BLaER1 (cell line): ENCODE measurements around the gene TM4SF18.

ENCODE experiments used
- H3K27ac ChIP-seq: shearing (Covaris generic); formaldehyde crosslinking; 2 replicates; pipeline ENCODE4 v1.8.1; 2022
- H3K27me3 ChIP-seq: shearing (Covaris generic); formaldehyde crosslinking; 2 replicates; pipeline ENCODE4 v1.8.1; 2022
- H3K36me3 ChIP-seq: shearing (Covaris generic); formaldehyde crosslinking; 2 replicates; pipeline ENCODE4 v1.8.1; 2022
- H3K4me1 ChIP-seq: shearing (Covaris generic); formaldehyde crosslinking; 2 replicates; pipeline ENCODE4 v1.8.1; 2022
- H3K4me2 ChIP-seq: shearing (Covaris generic); formaldehyde crosslinking; 2 replicates; pipeline ENCODE4 v1.8.1; 2022
- H3K4me3 ChIP-seq: shearing (Covaris generic); formaldehyde crosslinking; 2 replicates; pipeline ENCODE4 v1.8.1; 2022
- H3K9ac ChIP-seq: shearing (Covaris generic); formaldehyde crosslinking; 2 replicates; pipeline ENCODE4 v1.8.1; 2022
- H3K9me3 ChIP-seq: shearing (Covaris generic); formaldehyde crosslinking; 2 replicates; pipeline ENCODE4 v1.8.1; 2022
- H4K20me1 ChIP-seq: shearing (Covaris generic); formaldehyde crosslinking; 2 replicates; pipeline ENCODE4 v1.8.1; 2022
- Cebpa-rat ChIP-seq: shearing (Covaris generic); IDR thresholded peaks from 2 replicates; pipeline ENCODE4 v1.8.1; 2022

The TM4SF18 gene

DNA sequence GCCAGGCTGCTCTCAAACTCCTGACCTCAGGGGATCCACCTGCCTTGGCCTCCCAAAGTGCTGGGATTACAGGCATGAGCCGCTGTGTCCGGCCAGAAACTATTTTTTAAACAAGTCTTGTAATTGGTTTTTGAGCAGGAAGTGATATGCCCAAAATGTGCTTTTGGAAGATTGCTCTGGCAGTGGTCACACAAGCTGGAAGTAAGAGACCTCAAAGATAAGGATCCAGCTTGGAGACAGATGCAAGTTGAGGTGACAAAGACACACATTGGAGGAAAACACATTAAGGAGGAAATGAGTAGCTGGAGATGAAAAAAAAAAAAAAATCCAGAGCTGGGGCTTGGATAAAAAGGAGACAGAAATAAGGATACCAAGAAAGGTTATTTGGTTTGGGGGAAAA is 6.3 kb downstream of the TM4SF18 start:
- no peaks in the 10 kb centered on the region for H4K20me1 ChIP-seq
- no peaks in the 10 kb centered on the region for H3K4me1 ChIP-seq
- H3K27ac ChIP-seq = no peak overlapping the region
- H3K36me3 ChIP-seq = no peaks in the 10 kb centered on the region
- TF ChIP-seq Cebpa-rat = no peak
- no peak overlapping the region for H3K4me3 ChIP-seq
- H3K27me3 ChIP-seq = no peaks in the 10 kb centered on the region
- no peak overlapping the region for H3K9ac ChIP-seq
- no peaks in the 10 kb centered on the region for H3K9me3 ChIP-seq
- no peak overlapping the region for H3K4me2 ChIP-seq

DNA sequence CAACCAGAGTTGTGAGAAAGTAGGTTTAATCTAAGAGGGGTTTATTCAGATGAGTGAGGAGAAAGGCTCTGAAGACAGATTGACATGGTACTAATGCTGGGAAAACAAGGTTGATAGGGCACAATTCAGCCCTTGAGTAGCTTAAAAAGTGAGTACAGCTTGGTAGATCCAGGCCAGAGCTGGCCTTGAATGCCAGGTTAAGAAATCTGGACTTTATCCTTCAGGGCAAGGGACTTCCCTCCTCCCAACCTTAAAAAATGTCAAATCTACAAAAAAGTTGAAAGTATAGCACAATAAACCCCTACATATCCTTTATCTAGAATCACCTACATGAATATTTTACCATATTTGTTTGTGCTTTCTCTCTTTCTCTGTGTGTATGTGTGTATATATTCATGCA is 7.9 kb downstream of the TM4SF18 start:
- H3K36me3 ChIP-seq = no peaks in the 10 kb centered on the region
- no peaks in the 10 kb centered on the region for H3K27me3 ChIP-seq
- no peak overlapping the region for H3K27ac ChIP-seq
- no peak for TF ChIP-seq Cebpa-rat
- H3K4me3 ChIP-seq = no peak overlapping the region
- no peaks in the 10 kb centered on the region for H3K4me1 ChIP-seq
- H3K9me3 ChIP-seq = no peaks in the 10 kb centered on the region
- no peak overlapping the region for H3K4me2 ChIP-seq
- no peaks in the 10 kb centered on the region for H4K20me1 ChIP-seq
- H3K9ac ChIP-seq = no peak overlapping the region

DNA sequence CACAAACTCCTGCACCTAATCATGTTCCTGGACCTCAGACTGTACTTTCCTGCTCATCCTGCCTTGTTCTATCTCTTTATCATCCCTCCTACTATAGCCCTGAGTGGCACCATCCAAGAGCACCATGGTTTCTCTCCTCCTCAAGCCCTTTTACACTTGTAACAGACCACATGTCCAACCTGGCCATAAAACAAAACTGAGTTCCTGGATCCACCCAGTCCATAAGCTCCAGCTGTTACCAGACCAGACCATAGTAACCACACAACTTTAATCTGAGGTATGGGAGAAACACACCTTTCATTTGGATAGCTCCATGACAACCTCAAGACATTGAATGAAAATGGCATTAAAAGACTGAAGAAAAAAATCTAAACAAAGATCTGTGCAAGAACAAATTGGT is 9.1 kb downstream of the TM4SF18 start:
- Histone ChIP-seq H3K27ac (no peak overlapping the region), H3K4me1 (no peaks in the 10 kb centered on the region), H3K9ac (no peak overlapping the region)

DNA sequence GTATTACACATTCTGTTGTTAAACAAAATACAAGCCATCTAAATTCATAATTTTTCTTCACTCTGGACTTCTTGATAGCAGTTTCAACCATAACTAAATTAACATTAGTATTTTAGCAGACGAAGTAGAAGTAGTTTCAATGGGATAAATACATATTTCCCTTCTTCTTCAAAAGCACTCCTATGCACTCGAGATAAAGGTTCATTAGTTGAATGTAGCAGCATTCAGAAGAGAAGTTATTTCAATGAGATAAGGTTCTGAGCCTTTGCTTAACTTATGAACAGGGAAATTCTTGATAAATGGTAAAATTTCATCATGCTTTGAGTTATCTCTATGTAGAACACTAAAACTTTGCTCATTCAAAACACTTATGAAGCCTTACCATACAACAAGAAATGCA is 11.8 kb downstream of the TM4SF18 start:
- no peaks in the 10 kb centered on the region for H3K27me3 ChIP-seq
- H3K4me3 ChIP-seq = no peak overlapping the region
- no peak overlapping the region for H3K4me2 ChIP-seq
- H3K27ac ChIP-seq = no peak overlapping the region
- no peaks in the 10 kb centered on the region for H3K9me3 ChIP-seq
- no peaks in the 10 kb centered on the region for H4K20me1 ChIP-seq
- no peak overlapping the region for H3K9ac ChIP-seq
- TF ChIP-seq Cebpa-rat = no peak
- H3K36me3 ChIP-seq = no peaks in the 10 kb centered on the region
- H3K4me1 ChIP-seq = no peaks in the 10 kb centered on the region

More for the DNA sequence above, 9.1 kb downstream of the TM4SF18 start:
- no peaks in the 10 kb centered on the region for H4K20me1 ChIP-seq
- no peaks in the 10 kb centered on the region for H3K9me3 ChIP-seq
- no peak for TF ChIP-seq Cebpa-rat
- H3K36me3 ChIP-seq = no peaks in the 10 kb centered on the region
- no peak overlapping the region for H3K4me2 ChIP-seq
- H3K27me3 ChIP-seq = no peaks in the 10 kb centered on the region
- H3K4me3 ChIP-seq = no peak overlapping the region

DNA sequence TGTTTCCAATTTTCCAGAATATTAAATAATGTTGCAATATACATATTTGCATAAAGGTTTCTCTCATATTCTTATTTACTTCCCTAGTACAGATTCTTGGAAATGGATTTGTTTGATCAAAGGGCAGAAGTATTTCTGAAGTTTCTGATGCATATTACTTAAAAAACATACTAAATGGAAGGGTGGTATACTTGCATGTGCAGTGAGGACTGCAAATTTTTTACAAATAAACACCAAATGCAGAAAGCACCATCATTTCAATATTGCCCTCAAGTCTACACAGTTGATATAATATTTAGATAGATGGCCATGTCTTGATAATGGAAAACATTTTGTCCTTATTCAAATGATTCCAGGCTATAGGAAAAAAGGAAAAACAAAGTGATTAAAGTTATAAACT is 12.3 kb downstream of the TM4SF18 start:
- H3K9ac ChIP-seq = no peak overlapping the region
- no peak overlapping the region for H3K27ac ChIP-seq
- H3K36me3 ChIP-seq = no peaks in the 10 kb centered on the region
- no peaks in the 10 kb centered on the region for H3K27me3 ChIP-seq
- no peak for TF ChIP-seq Cebpa-rat
- H3K4me3 ChIP-seq = no peak overlapping the region
- H4K20me1 ChIP-seq = no peaks in the 10 kb centered on the region
- no peak overlapping the region for H3K4me2 ChIP-seq
- no peaks in the 10 kb centered on the region for H3K4me1 ChIP-seq
- no peaks in the 10 kb centered on the region for H3K9me3 ChIP-seq

DNA sequence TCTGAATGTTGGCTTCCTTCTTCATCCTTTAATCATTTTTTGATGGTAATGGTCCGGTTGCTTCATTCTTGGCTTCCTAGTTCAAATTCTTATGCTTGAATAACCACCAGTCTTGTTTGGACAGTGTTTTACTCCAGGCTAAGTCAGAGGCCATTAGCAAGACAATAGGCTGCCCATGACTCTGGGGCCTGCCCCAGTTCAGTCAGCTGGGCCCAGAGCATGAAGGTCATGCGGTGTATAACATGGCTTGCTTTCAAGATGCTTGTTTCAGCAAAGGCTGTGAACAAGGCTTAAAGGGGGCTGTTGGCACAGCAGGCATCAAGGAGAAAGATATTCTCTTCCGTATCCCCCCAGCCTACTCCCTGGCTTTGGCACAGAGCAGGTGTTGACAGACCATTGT is 13.7 kb downstream of the TM4SF18 start:
- H3K4me2 ChIP-seq = no peak overlapping the region
- no peaks in the 10 kb centered on the region for H3K27me3 ChIP-seq
- H3K4me3 ChIP-seq = no peak overlapping the region
- H3K4me1 ChIP-seq = no peaks in the 10 kb centered on the region
- H3K27ac ChIP-seq = no peak overlapping the region
- no peaks in the 10 kb centered on the region for H3K36me3 ChIP-seq
- H4K20me1 ChIP-seq = no peaks in the 10 kb centered on the region
- H3K9ac ChIP-seq = no peak overlapping the region
- no peaks in the 10 kb centered on the region for H3K9me3 ChIP-seq
- no peak for TF ChIP-seq Cebpa-rat

DNA sequence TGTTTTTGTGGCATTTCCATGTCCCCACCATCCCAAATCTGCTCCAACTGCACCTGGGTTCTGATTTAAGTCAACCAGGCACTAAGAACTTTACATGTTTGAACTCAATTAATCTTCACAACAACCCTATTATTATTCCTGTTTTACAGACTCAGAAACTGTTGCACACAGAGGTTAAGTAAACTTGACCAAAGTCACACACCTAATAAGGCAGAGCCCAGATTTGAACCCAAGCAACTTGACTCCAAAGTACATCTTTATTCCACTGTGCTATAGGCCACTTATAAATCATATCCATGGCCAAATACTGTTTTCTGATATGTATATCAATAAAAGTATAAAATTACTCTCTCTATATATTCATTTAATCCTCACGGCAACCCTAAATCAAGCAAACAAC is 16.4 kb downstream of the TM4SF18 start:
- Histone ChIP-seq H3K27ac (no peak overlapping the region), H3K4me3 (no peak overlapping the region), H3K27me3 (no peaks in the 10 kb centered on the region), H4K20me1 (no peaks in the 10 kb centered on the region), H3K9ac (no peak overlapping the region), H3K4me2 (no peak overlapping the region), H3K36me3 (no peaks in the 10 kb centered on the region), H3K4me1 (peaks cover 12% of the 10 kb centered on the region), H3K9me3 (no peaks in the 10 kb centered on the region)
- no peak for TF ChIP-seq Cebpa-rat

DNA sequence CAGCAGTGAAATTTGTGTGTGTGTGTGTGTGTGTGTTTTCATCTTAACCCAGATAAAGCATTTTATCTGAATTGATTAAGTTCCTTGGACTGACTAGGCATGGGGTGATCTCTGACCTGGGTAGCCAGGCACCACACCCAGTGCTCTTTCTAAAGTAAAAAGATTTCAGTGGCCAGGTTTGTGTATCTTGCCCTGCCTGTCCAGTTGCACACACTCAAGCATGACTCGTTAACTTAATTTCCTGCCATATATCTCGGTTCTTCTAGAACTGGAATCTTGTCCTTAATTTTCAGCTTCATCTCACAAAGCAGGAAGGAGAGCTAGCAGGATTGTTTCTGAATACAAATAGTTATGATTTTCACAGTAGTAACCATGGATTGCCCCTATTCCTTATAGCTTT is 17.0 kb downstream of the TM4SF18 start:
- Histone ChIP-seq H3K4me3 (no peak overlapping the region), H3K9me3 (no peaks in the 10 kb centered on the region), H3K4me2 (no peak overlapping the region), H3K36me3 (no peaks in the 10 kb centered on the region), H4K20me1 (no peaks in the 10 kb centered on the region), H3K4me1 (peaks cover 12% of the 10 kb centered on the region), H3K9ac (no peak overlapping the region), H3K27me3 (no peaks in the 10 kb centered on the region), H3K27ac (no peak overlapping the region)
- no peak for TF ChIP-seq Cebpa-rat

DNA sequence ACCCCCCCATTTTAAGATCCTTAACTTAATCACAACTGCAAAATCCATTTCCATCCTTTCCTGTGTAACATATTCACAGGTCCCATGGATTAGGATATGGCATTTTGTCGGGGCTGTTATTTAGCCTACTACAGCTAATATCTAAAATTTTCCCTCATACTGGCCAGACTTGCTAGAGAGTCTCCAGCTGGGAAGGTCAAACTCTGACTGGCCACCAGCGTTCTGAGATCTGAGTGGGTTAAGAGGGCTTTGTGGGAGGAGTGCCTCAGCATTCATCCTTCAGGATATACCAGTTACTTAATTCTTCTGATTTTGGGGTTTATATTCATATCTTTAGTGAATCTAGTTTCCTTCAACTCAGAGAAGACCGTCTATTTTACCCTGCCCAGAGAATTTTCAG is 17.7 kb downstream of the TM4SF18 start:
- no peak for TF ChIP-seq Cebpa-rat
- Histone ChIP-seq H3K27ac (no peak overlapping the region), H3K4me1 (peaks cover 12% of the 10 kb centered on the region)

DNA sequence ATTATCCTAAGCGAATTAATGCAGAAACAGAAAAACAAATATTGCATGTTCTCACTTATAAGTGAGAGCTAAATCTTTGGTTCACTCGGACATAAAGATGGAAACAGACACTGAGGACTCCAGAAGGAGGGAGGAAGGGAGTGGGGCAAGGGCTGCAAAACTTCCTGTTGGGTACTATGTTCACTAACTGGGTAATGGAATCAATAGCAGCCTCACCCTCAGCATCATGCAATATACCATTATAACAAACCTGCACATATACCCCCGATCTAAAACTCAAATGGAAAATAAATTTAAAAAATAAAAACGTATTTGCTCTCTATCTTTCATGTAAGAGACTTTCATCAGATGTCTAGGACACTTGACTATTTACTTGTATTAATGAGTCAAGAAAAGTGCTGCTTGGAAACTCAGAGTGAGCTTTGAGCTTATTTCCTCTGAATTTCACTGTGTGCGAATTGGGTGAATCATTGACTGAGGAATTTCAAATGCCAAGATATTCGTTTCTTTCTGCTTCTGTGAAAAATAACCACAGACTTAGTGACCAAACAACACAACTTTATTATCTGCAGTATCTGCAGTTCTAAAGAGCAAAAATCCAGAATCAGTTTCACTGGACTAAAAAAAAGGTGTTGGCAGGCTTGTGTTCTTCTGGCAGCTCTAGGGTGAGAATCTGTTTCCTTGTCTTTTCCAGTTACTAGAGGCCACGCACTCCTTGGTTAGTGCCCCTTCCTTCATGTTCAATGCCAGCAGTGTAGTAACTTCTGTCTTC is 18.4 kb downstream of the TM4SF18 start:
- H3K4me2 ChIP-seq = no peak overlapping the region

More for the DNA sequence above, 17.7 kb downstream of the TM4SF18 start:
- Histone ChIP-seq H3K4me3 (no peak overlapping the region), H3K36me3 (no peaks in the 10 kb centered on the region), H3K9ac (no peak overlapping the region), H3K27me3 (no peaks in the 10 kb centered on the region), H3K4me2 (no peak overlapping the region), H3K9me3 (no peaks in the 10 kb centered on the region), H4K20me1 (no peaks in the 10 kb centered on the region)

DNA sequence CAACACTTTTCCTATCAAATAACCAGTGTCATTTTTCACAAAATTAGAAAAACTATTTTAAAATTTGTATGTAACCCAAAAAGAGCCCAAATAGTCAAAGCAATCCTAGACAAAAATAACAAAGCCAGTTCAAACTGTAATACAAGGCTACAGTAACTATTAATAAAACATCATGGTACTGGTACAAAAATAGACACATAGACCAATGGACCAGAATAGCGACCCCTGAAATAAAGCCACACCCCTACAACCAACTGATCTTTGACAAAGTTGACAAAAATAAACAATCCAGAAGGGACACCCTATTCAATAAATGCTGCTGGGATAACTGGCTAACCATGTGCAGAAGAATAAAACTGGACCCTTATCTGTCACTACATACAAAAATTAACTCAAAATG is 19.9 kb downstream of the TM4SF18 start:
- H3K36me3 ChIP-seq = no peaks in the 10 kb centered on the region
- no peaks in the 10 kb centered on the region for H3K9me3 ChIP-seq
- no peak overlapping the region for H3K9ac ChIP-seq
- TF ChIP-seq Cebpa-rat = no peak
- no peaks in the 10 kb centered on the region for H4K20me1 ChIP-seq
- H3K4me1 ChIP-seq = peaks cover 12% of the 10 kb centered on the region
- no peak overlapping the region for H3K4me3 ChIP-seq
- H3K27me3 ChIP-seq = no peaks in the 10 kb centered on the region
- peak overlapping the region; percentile 29 for H3K4me2 ChIP-seq
- H3K27ac ChIP-seq = no peak overlapping the region

More for the DNA sequence above, 18.4 kb downstream of the TM4SF18 start:
- no peak overlapping the region for H3K27ac ChIP-seq
- no peaks in the 10 kb centered on the region for H3K27me3 ChIP-seq
- H3K4me3 ChIP-seq = no peak overlapping the region
- no peaks in the 10 kb centered on the region for H3K36me3 ChIP-seq
- H4K20me1 ChIP-seq = no peaks in the 10 kb centered on the region
- no peaks in the 10 kb centered on the region for H3K9me3 ChIP-seq
- no peak overlapping the region for H3K9ac ChIP-seq
- TF ChIP-seq Cebpa-rat = no peak
- peaks cover 12% of the 10 kb centered on the region for H3K4me1 ChIP-seq
